ENCODE measurements around the gene GSTP1. TPM values are rescaled to one million over a fixed set of nuclear protein-coding genes. Genes with fewer than 3 reads are reported as not detected.

GSTP1 gene
- total RNA-seq, 2 donors from 2014 or later = 540 to 577 TPM

GRCh38 chr11:67574938-67575337 is 8.7 kb upstream of the GSTP1 start:
- intact Hi-C loops (cut with DNase I) = no loop called here

GRCh38 chr11:67576735-67577475 is 6.7 kb upstream of the GSTP1 start:
- H3K4me3 ChIP-seq = no peak overlapping the region
- H3K9me3 ChIP-seq = no peaks in the 10 kb centered on the region
- H3K36me3 ChIP-seq = no peaks in the 10 kb centered on the region
- 75% methylated on average over 14 of the region's 14 CpGs for WGBS
- H3K4me1 ChIP-seq (replicated peaks) = no peaks in the 10 kb centered on the region
- TF ChIP-seq CTCF (IDR thresholded peaks at IDR 0.05) = no peak
- TF ChIP-seq POLR2A (IDR thresholded peaks at IDR 0.05) = no peak
- TF ChIP-seq POLR2AphosphoS5 (IDR thresholded peaks at IDR 0.05) = no peak
- no peak for DNase-seq (ENCODE audit: low spot score)
- no peaks in the 10 kb centered on the region for H3K27me3 ChIP-seq (replicated peaks; ENCODE audit: insufficient read depth)
- no peak overlapping the region for H3K27ac ChIP-seq
- intact Hi-C loops (cut with DNase I) = no loop called here

More at GRCh38 chr11:67574938-67575337, 8.7 kb upstream of the GSTP1 start:
- no peak overlapping the region for H3K27ac ChIP-seq
- TF ChIP-seq POLR2AphosphoS5 (IDR thresholded peaks at IDR 0.05) = no peak
- TF ChIP-seq CTCF (IDR thresholded peaks at IDR 0.05) = no peak
- TF ChIP-seq POLR2A (IDR thresholded peaks at IDR 0.05) = no peak
- no peaks in the 10 kb centered on the region for H3K9me3 ChIP-seq
- H3K27me3 ChIP-seq (replicated peaks; ENCODE audit: insufficient read depth) = no peaks in the 10 kb centered on the region
- H3K4me3 ChIP-seq = no peak overlapping the region
- H3K36me3 ChIP-seq = no peaks in the 10 kb centered on the region
- DNase-seq (ENCODE audit: low spot score) = no peak
- no peaks in the 10 kb centered on the region for H3K4me1 ChIP-seq (replicated peaks)
- 51% methylated on average over 3 of the region's 3 CpGs for WGBS

GRCh38 chr11:67577951-67578350 is 5.7 kb upstream of the GSTP1 start:
- WGBS = 83% methylated on average over 6 of the region's 6 CpGs
- no peaks in the 10 kb centered on the region for H3K9me3 ChIP-seq
- no peak overlapping the region for H3K4me3 ChIP-seq
- no peaks in the 10 kb centered on the region for H3K36me3 ChIP-seq
- intact Hi-C loops (cut with DNase I) = no loop called here
- DNase-seq (ENCODE audit: low spot score) = no peak
- H3K27me3 ChIP-seq (replicated peaks; ENCODE audit: insufficient read depth) = no peaks in the 10 kb centered on the region
- peaks cover 4% of the 10 kb centered on the region for H3K4me1 ChIP-seq (replicated peaks)
- TF ChIP-seq POLR2AphosphoS5 (IDR thresholded peaks at IDR 0.05) (no peak), POLR2A (IDR thresholded peaks at IDR 0.05) (no peak), CTCF (IDR thresholded peaks at IDR 0.05) (no peak)
- no peak overlapping the region for H3K27ac ChIP-seq

GRCh38 chr11:67581469-67581868 is 2.1 kb upstream of the GSTP1 start:
- TF ChIP-seq POLR2AphosphoS5 (IDR thresholded peaks at IDR 0.05) (no peak), POLR2A (IDR thresholded peaks at IDR 0.05) (no peak), CTCF (IDR thresholded peaks at IDR 0.05) (no peak)
- intact Hi-C loops (cut with DNase I) = no loop called here
- 24% methylated on average over 11 of the region's 11 CpGs for WGBS
- Histone ChIP-seq H3K4me3 (no peak overlapping the region), H3K27me3 (replicated peaks; ENCODE audit: insufficient read depth) (no peaks in the 10 kb centered on the region), H3K9me3 (no peaks in the 10 kb centered on the region), H3K36me3 (no peaks in the 10 kb centered on the region), H3K4me1 (replicated peaks) (peaks cover 4% of the 10 kb centered on the region), H3K27ac (peak overlapping the region in 1 of 2 donors; percentile 96)
- DNase-seq (ENCODE audit: low spot score) = peak; percentile 32

- Histone ChIP-seq H3K27ac (peak overlapping the region; percentile 96 to 99), H3K4me1 (replicated peaks) (peaks cover 4% of the 10 kb centered on the region), H3K4me3 (no peak overlapping the region), H3K9me3 (no peaks in the 10 kb centered on the region), H3K36me3 (no peaks in the 10 kb centered on the region), H3K27me3 (replicated peaks; ENCODE audit: insufficient read depth) (no peaks in the 10 kb centered on the region)
- no peak for DNase-seq (ENCODE audit: low spot score)
- 45% methylated on average over 4 of the region's 4 CpGs for WGBS
- TF ChIP-seq POLR2AphosphoS5 (IDR thresholded peaks at IDR 0.05) = no peak
- no peak for TF ChIP-seq CTCF (IDR thresholded peaks at IDR 0.05)
- TF ChIP-seq POLR2A (IDR thresholded peaks at IDR 0.05) = no peak
- intact Hi-C loops (cut with DNase I) = loop anchor here (2.0 kb wide), 1 partner anchor 25 kb away; the partner anchor contains the start of gene NDUFV1
These were observed 1.6 kb upstream of the GSTP1 start for GRCh38 chr11:67582011-67582410.
